Right ventricle myocardium superior (tissue), 1 donor: Measurements from ENCODE around the gene HS6ST3. TPM values are rescaled to one million over a fixed set of nuclear protein-coding genes. Genes with fewer than 3 reads are reported as not detected.
A peak's percentile ranks its signal among the peaks of the same experiment; 100 is the strongest.

Source experiments
- ATAC-seq: fragments of 200-7000 bp; cut with Tn5 transposase; one replicate; pipeline ENCODE4 v1.9.1; 2020; ENCODE audit warnings: mild to moderate bottlenecking; ENCODE audit not compliant: poor library complexity
- DNase-seq: peaks from one replicate; pipeline ENCODE4 v3.0.0-alpha.2; 2020
- intact Hi-C: fragments of 100-400 bp; cut with DNase I; formaldehyde crosslinking; loops from one replicate; pipeline ENCODE4 v1.11.2; 2022
- total RNA-seq: library from RNA; stranded (reverse); fragmentation: NEBNext Ultra II Directional; extraction: Animal tissue kit (Norgen Biotek cat#: 25700); gene quantifications from one replicate; pipeline ENCODE4 v1.2.1, GENCODE V29; 2021
- donor health status: DM: no; HTN: yes; CAD: no; lungs with severe emphysema.

HS6ST3 gene
- total RNA-seq, 1 donor from 2014 or later: 0.56 TPM

- ATAC-seq (no peak), DNase-seq (no peak)
- intact Hi-C loops: no loop called here
These were observed 92.0 kb downstream of the HS6ST3 start for GRCh38 chr13:96181911-96182310.

- DNase-seq: no peak
- no peak for ATAC-seq
- intact Hi-C loops: no loop called here
These were observed 95.9 kb downstream of the HS6ST3 start for GRCh38 chr13:96185818-96186217.

- intact Hi-C loops: no loop called here
These were observed 101.5 kb downstream of the HS6ST3 start for GRCh38 chr13:96191367-96191766.

GRCh38 chr13:96193728-96194310 is 103.9 kb downstream of the HS6ST3 start:
- intact Hi-C loops: no loop called here
- ATAC-seq: no peak

More at GRCh38 chr13:96191367-96191766, 101.5 kb downstream of the HS6ST3 start:
- ATAC-seq (no peak), DNase-seq (no peak)

GRCh38 chr13:96198038-96198437 is 108.1 kb downstream of the HS6ST3 start:
- intact Hi-C loops: no loop called here
- peak; percentile 21 for DNase-seq
- no peak for ATAC-seq

More at GRCh38 chr13:96193728-96194310, 103.9 kb downstream of the HS6ST3 start:
- no peak for DNase-seq

- no peak for ATAC-seq
- intact Hi-C loops: no loop called here
These were observed 109.4 kb downstream of the HS6ST3 start for GRCh38 chr13:96199315-96199714.

GRCh38 chr13:96200810-96201209 is 110.9 kb downstream of the HS6ST3 start:
- no peak for ATAC-seq
- intact Hi-C loops: no loop called here
- DNase-seq: no peak

More at GRCh38 chr13:96199315-96199714, 109.4 kb downstream of the HS6ST3 start:
- no peak for DNase-seq

GRCh38 chr13:96202315-96202714 is 112.4 kb downstream of the HS6ST3 start:
- intact Hi-C loops: no loop called here
- no peak for DNase-seq
- no peak for ATAC-seq

GRCh38 chr13:96203471-96203870 is 113.6 kb downstream of the HS6ST3 start:
- intact Hi-C loops: no loop called here
- ATAC-seq: no peak
- DNase-seq: no peak

GRCh38 chr13:96214824-96215445 is 125.0 kb downstream of the HS6ST3 start:
- DNase-seq: no peak
- no peak for ATAC-seq
- intact Hi-C loops: no loop called here

- intact Hi-C loops: no loop called here
These were observed 126.6 kb downstream of the HS6ST3 start for GRCh38 chr13:96216543-96216942.

GRCh38 chr13:96218475-96218874 is 128.6 kb downstream of the HS6ST3 start:
- DNase-seq: no peak
- intact Hi-C loops: no loop called here
- ATAC-seq: peak; percentile 27

More at GRCh38 chr13:96216543-96216942, 126.6 kb downstream of the HS6ST3 start:
- no peak for ATAC-seq
- no peak for DNase-seq

- ATAC-seq: no peak
- DNase-seq: no peak
- intact Hi-C loops: no loop called here
These were observed 131.6 kb downstream of the HS6ST3 start for GRCh38 chr13:96221471-96221870.

GRCh38 chr13:96223231-96223630 is 133.3 kb downstream of the HS6ST3 start:
- DNase-seq (no peak), ATAC-seq (peak; percentile 87)
- intact Hi-C loops: no loop called here

GRCh38 chr13:96229356-96229755 is 139.4 kb downstream of the HS6ST3 start:
- no peak for ATAC-seq
- DNase-seq: no peak
- intact Hi-C loops: no loop called here

GRCh38 chr13:96238241-96238640 is 148.3 kb downstream of the HS6ST3 start:
- intact Hi-C loops: no loop called here
- ATAC-seq (no peak), DNase-seq (no peak)

GRCh38 chr13:96238861-96239260 is 149.0 kb downstream of the HS6ST3 start:
- DNase-seq (no peak), ATAC-seq (no peak)
- intact Hi-C loops: no loop called here

- ATAC-seq: no peak
- no peak for DNase-seq
- intact Hi-C loops: no loop called here
These were observed 153.5 kb downstream of the HS6ST3 start for GRCh38 chr13:96243376-96243775.

GRCh38 chr13:96248103-96248502 is 158.2 kb downstream of the HS6ST3 start:
- intact Hi-C loops: no loop called here
- DNase-seq (no peak), ATAC-seq (no peak)

- intact Hi-C loops: no loop called here
- no peak for ATAC-seq
These were observed 159.1 kb downstream of the HS6ST3 start for GRCh38 chr13:96248996-96249395.

GRCh38 chr13:96252903-96253302 is 163.0 kb downstream of the HS6ST3 start:
- intact Hi-C loops: no loop called here
- ATAC-seq (no peak), DNase-seq (no peak)

More at GRCh38 chr13:96248996-96249395, 159.1 kb downstream of the HS6ST3 start:
- DNase-seq: no peak
